Activated B cell treated with CpG ODN at 0.5 μM for 24 hours (primary cell): Measurements from ENCODE around the gene NRG3. TPM values are rescaled to one million over a fixed set of nuclear protein-coding genes. Genes with fewer than 3 reads are reported as not detected.

Experiments
- ATAC-seq: fragments of 200-7000 bp; cut with Tn5 transposase; one replicate; pipeline ENCODE4 v1.10.0; 2021; ENCODE audit warnings: low read depth, mild to moderate bottlenecking, moderate library complexity
- CTCF ChIA-PET: fragments of 350-600 bp; sonication (Branson Sonifier 250); formaldehyde crosslinking; loops from one replicate; lab custom pipeline; 2021; ENCODE audit warnings: antibody characterized with exemption; lab: Charles Lee
- POLR2A ChIA-PET: fragments of 350-600 bp; sonication (Branson Sonifier 250); formaldehyde crosslinking; loops from one replicate; lab custom pipeline; 2021; ENCODE audit warnings: antibody characterized with exemption; lab: Charles Lee
- DNase-seq: peaks from one replicate; pipeline ENCODE4 v3.0.0; 2022
- H3K27ac Mint-ChIP-seq: one replicate; pipeline ENCODE4 v1.8.0; 2020; ENCODE audit warnings: mixed read lengths
- H3K27me3 Mint-ChIP-seq: one replicate; pipeline ENCODE4 v1.8.0; 2021; ENCODE audit warnings: mixed read lengths
- H3K36me3 Mint-ChIP-seq: one replicate; pipeline ENCODE4 v1.8.0; 2021; ENCODE audit warnings: low read depth, mixed read lengths
- H3K4me1 Mint-ChIP-seq: one replicate; pipeline ENCODE4 v1.8.0; 2021; ENCODE audit warnings: mixed read lengths
- H3K4me3 Mint-ChIP-seq: one replicate; pipeline ENCODE4 v1.8.0; 2020; ENCODE audit warnings: mild to moderate bottlenecking, mixed read lengths
- H3K9me3 Mint-ChIP-seq: one replicate; pipeline ENCODE4 v1.8.0; 2020; ENCODE audit warnings: mixed read lengths
- CTCF ChIP-seq: fragments of 200-600 bp; IDR thresholded peaks from one replicate; pipeline ENCODE4 v1.8.0; 2022; ENCODE audit warnings: antibody characterized with exemption, mild to moderate bottlenecking
- intact Hi-C: fragments of 100-400 bp; cut with micrococcal nuclease; formaldehyde crosslinking; loops from one replicate; pipeline ENCODE4 v1.15.1; 2024
- total RNA-seq: library from RNA; stranded (reverse); gene quantifications from 2 replicates; pipeline ENCODE4 v1.2.3, GENCODE V29; 2022

The NRG3 gene
- total RNA-seq, 1 donor from 2014 or later, result not detected

DNA sequence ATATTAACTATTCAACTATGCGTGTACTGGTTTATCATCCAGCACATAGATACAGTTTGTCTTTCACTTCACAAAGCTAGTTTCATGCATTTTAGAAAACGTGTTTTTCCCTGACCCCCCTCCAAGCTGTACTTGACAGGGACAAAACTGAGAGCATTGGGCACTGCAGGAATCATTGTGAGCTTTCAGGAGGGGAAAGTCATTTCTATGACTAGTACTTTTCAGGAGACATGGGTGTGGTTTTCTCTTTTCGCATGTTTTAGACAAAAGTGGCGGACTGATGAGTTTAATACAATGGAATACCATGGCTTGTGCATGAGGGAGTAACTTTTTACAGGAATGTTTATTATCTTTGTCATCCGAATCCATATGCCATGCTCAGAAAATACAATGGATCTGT is 42.7 kb downstream of the NRG3 start:
- no peak for DNase-seq
- Mint-ChIP-seq H3K27ac (no peak overlapping the region), H3K9me3 (peaks cover 3% of the 10 kb centered on the region)

DNA sequence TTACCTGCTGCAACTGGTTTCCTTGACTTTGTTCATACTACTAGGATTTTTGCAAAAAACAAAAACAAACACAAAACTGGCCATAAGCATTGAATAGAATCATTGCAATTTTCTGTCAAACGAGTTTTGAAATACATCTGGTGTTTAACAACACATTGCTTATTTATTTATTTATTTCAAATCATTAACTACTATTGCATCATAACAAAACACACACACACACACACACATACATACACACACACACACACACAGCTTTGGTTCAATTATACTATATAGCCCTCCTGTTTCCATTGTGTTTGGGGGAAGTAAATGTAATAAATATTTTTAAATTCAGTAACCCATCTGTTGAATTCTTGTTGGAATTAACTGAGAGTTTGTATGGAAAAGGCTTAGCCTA is 43.8 kb downstream of the NRG3 start:
- Mint-ChIP-seq H3K4me3 (no peak overlapping the region), H3K36me3 (no peaks in the 10 kb centered on the region), H3K27ac (no peak overlapping the region), H3K27me3 (no peaks in the 10 kb centered on the region), H3K9me3 (peaks cover 3% of the 10 kb centered on the region), H3K4me1 (no peaks in the 10 kb centered on the region)
- ATAC-seq (no peak), DNase-seq (no peak)
- POLR2A ChIA-PET, result no interaction called here
- no peak for TF ChIP-seq CTCF
- CTCF ChIA-PET, result no interaction called here
- intact Hi-C loops, result no loop called here

More for the DNA sequence above, 42.7 kb downstream of the NRG3 start:
- intact Hi-C loops, result no loop called here
- no peak overlapping the region for H3K4me3 Mint-ChIP-seq
- TF ChIP-seq CTCF, result no peak
- ChIA-PET POLR2A (no interaction called here), CTCF (no interaction called here)
- H3K27me3 Mint-ChIP-seq, result no peaks in the 10 kb centered on the region
- no peak for ATAC-seq
- H3K4me1 Mint-ChIP-seq, result no peaks in the 10 kb centered on the region
- H3K36me3 Mint-ChIP-seq, result no peaks in the 10 kb centered on the region

- ATAC-seq (no peak), DNase-seq (no peak)
- POLR2A ChIA-PET, result no interaction called here
- H3K4me1 Mint-ChIP-seq, result no peaks in the 10 kb centered on the region
- no peak overlapping the region for H3K27ac Mint-ChIP-seq
- no peaks in the 10 kb centered on the region for H3K27me3 Mint-ChIP-seq
- H3K36me3 Mint-ChIP-seq, result no peaks in the 10 kb centered on the region
- peaks cover 7% of the 10 kb centered on the region for H3K9me3 Mint-ChIP-seq
- intact Hi-C loops, result no loop called here
- no peak overlapping the region for H3K4me3 Mint-ChIP-seq
- CTCF ChIA-PET, result no interaction called here
- TF ChIP-seq CTCF, result no peak
Observed at GRCh38 chr10:81920213-81920829, 45.3 kb downstream of the NRG3 start.

- Mint-ChIP-seq H3K36me3 (no peaks in the 10 kb centered on the region), H3K4me3 (no peak overlapping the region), H3K4me1 (no peaks in the 10 kb centered on the region), H3K9me3 (peaks cover 6% of the 10 kb centered on the region), H3K27me3 (no peaks in the 10 kb centered on the region), H3K27ac (no peak overlapping the region)
- intact Hi-C loops, result no loop called here
- ChIA-PET POLR2A (no interaction called here), CTCF (no interaction called here)
- no peak for ATAC-seq
- no peak for DNase-seq
- no peak for TF ChIP-seq CTCF
Observed at GRCh38 chr10:81928119-81928518, 53.1 kb downstream of the NRG3 start.

- Mint-ChIP-seq H3K27ac (no peak overlapping the region), H3K9me3 (peaks cover 5% of the 10 kb centered on the region), H3K27me3 (no peaks in the 10 kb centered on the region), H3K36me3 (no peaks in the 10 kb centered on the region), H3K4me3 (no peak overlapping the region), H3K4me1 (no peaks in the 10 kb centered on the region)
- no peak for TF ChIP-seq CTCF
- intact Hi-C loops, result no loop called here
- POLR2A ChIA-PET, result no interaction called here
- no peak for DNase-seq
- CTCF ChIA-PET, result no interaction called here
- ATAC-seq, result no peak
Observed at GRCh38 chr10:81943583-81943982, 68.6 kb downstream of the NRG3 start.
